Measurements from ENCODE around the gene MEIG1.
"Not testable (repeated sequence)": the region's sequence is repeated elsewhere in the genome, so short reads cannot be mapped to it uniquely, and the experiment has no call there.

MEIG1 gene

DNA sequence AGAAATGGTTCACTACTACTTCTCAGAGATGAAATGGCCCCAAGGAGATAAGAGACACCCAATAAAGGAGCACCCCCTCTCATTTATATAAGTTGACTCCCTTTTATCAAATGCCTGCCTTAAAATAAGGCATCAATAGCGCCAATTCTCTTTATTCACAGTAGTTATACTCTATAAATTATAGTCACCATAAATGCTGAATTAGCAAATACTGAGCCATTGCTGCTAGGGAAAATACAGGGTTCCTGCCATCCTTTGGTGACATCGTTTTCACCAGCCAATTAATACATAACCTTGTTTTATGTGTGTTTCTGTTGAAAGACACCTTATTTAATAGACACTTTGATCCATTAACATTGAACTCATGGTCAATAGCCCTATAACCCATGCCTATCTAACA lies 33.9 kb upstream of the MEIG1 start:
- TF ChIP-seq, protein P1, sequence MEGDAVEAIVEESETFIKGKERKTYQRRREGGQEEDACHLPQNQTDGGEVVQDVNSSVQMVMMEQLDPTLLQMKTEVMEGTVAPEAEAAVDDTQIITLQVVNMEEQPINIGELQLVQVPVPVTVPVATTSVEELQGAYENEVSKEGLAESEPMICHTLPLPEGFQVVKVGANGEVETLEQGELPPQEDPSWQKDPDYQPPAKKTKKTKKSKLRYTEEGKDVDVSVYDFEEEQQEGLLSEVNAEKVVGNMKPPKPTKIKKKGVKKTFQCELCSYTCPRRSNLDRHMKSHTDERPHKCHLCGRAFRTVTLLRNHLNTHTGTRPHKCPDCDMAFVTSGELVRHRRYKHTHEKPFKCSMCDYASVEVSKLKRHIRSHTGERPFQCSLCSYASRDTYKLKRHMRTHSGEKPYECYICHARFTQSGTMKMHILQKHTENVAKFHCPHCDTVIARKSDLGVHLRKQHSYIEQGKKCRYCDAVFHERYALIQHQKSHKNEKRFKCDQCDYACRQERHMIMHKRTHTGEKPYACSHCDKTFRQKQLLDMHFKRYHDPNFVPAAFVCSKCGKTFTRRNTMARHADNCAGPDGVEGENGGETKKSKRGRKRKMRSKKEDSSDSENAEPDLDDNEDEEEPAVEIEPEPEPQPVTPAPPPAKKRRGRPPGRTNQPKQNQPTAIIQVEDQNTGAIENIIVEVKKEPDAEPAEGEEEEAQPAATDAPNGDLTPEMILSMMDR (IDR thresholded peaks at IDR 0.05) = no peak
- no peak for TF ChIP-seq ZFX (IDR thresholded peaks at IDR 0.05; ENCODE audit: borderline replicate concordance)
- no peak overlapping the region for H3K27ac ChIP-seq

DNA sequence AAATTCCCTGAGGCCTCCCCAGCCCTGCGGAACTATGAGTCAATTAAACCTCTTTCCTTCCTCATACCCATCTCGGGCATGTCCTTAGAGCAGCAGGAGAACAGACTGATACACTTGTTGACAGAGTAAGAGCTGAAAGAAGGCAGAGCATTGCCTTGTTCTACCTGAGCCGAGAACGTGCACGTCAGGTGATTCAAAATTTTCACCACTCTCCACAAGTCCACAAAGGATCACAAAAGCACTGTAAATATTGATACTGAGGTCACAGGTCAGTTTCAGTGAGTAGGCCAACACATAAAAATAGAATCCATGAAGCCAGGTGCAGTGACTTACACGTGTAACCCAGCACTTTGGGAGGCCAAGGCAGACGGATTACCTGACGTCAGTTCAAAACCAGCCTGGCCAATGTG lies 33.1 kb upstream of the MEIG1 start:
- TF ChIP-seq ZFX (IDR thresholded peaks at IDR 0.05; ENCODE audit: borderline replicate concordance) = no peak
- TF ChIP-seq, protein P1 (IDR thresholded peaks at IDR 0.05) = no peak
- H3K27ac ChIP-seq = no peak overlapping the region

DNA sequence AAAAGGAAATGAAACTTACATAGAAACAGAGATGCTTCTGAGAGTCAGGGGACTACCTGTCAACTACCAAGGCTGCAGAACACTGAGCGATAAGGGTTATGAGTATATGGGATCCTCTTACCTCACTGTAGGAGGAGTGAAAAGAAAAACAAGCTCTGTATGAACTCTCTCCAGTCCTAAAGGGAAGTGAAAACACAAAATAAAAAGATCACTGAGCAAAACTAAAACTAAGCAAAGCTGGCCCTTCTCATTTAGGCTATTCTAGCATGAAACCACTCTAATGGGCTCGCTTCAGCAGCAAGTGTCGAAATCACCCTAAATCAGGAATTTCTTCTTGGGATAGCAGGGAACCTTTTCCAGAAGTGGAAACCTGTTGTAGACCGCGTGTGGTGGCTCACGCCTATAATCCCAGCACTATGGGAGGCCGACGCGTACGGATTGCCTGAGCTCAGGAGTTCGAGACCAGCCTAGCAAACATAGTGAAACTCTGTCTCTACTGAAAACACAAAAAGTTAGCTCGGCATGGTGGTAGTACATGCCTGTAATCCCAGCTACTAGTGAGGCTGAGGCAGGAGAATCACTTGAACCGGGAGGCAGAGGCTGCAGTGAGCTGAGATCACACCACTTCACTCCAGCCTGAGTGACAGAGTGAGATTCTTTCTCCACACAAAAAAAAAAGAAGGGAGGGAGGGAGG lies 32.3 kb upstream of the MEIG1 start:
- no peak overlapping the region for H3K27ac ChIP-seq
- TF ChIP-seq, protein P1 (IDR thresholded peaks at IDR 0.05) = no peak
- TF ChIP-seq ZFX (IDR thresholded peaks at IDR 0.05; ENCODE audit: borderline replicate concordance) = no peak

DNA sequence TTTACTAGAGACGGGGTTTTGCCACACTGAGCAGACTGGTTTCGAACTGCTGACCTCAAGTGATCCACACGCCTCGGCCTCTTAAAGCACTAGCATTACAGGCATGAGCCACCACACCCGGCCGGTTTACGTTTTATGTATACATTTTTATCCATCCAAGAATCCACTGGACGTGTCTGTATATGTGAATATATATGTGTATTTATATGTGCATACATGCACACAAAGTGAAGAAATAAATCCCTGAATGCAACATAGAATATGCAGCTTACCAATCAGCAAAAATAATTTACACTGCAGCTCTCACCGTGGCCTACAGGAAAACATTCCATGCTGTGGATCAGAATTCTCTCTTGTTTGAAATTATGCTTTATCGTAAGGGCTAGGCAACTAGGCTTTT lies 28.6 kb upstream of the MEIG1 start:
- no peak for TF ChIP-seq ZFX (IDR thresholded peaks at IDR 0.05; ENCODE audit: borderline replicate concordance)
- TF ChIP-seq, protein P1 (IDR thresholded peaks at IDR 0.05) = no peak
- H3K27ac ChIP-seq = no peak overlapping the region

DNA sequence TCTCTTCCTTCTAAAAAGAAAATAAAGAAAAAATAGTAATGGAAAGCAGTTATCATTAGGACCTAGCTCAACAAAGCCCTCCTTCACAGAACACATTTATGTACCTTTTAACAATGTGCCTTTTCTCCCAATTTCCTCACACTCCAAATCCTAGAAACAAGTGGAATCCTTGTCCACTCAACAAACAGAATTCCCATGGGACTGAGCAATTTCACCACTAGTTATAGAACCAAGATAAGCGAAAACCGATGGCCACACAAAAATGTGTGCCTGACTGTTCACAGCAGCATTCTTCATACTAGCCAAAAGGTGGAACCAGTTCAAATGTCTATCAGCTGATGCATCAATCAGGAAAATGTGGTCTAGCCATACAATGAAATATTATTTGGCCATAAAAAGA lies 22.6 kb upstream of the MEIG1 start:
- TF ChIP-seq, protein P1 (IDR thresholded peaks at IDR 0.05) = no peak
- TF ChIP-seq ZFX (IDR thresholded peaks at IDR 0.05; ENCODE audit: borderline replicate concordance) = no peak
- H3K27ac ChIP-seq = no peak overlapping the region

DNA sequence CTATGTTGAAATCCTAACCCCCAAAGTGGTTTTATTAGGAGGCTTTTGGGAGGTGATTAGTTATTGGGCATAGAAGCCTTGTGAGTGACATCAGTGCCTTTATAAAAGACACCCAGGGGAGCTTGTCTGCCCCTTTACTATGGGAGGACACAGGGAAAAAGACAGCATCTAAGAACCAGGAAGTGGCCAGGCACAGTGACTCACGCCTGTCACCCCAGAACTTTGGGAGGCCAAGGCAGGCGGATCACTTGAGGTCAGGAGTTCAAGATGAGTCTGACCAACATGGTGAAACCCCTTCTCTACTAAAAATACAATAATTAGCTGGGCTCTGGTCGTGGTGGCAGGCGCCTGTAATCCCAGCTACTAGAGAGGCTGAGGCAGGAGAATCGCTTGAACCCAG lies 20.2 kb upstream of the MEIG1 start:
- not testable (repeated sequence) for H3K27ac ChIP-seq

DNA sequence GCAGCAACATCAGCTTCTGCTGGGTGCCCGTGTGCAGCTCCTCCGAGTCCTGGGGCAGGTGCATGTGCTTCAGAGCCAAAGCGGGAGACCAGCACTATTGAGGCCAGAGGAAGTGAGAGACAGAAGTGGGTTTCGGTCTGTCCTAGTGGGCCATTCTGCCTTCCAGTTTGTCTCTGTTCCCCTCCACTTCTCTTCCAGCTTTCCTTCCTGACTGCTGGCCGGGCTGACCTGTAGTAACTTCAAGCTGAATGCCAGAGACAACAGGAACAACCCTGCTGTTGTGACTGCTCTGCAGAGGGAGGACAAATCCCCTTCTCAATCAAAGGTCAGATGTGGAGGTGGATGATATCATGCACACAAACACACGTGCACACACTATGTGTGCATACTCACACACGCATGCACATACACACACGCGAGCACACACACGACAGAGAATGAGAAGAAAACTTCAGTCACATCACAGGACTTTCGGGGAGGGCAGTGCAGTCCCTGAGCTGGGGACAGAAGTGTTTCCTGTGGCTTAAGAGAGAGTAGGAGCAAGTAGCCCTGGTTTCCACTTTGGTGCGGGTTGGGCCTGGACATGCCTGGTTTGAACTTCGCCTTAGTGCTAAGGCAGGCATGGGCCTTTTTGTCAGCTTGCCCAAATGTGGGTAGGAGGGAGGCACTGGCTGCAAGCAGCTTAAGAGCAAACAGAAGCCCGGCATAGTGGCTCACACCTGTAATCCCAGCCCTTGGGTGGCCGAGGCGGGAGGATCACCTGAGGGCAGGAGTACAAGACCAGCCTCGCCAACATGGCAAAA lies 16.8 kb upstream of the MEIG1 start:
- not testable (repeated sequence) for H3K27ac ChIP-seq

DNA sequence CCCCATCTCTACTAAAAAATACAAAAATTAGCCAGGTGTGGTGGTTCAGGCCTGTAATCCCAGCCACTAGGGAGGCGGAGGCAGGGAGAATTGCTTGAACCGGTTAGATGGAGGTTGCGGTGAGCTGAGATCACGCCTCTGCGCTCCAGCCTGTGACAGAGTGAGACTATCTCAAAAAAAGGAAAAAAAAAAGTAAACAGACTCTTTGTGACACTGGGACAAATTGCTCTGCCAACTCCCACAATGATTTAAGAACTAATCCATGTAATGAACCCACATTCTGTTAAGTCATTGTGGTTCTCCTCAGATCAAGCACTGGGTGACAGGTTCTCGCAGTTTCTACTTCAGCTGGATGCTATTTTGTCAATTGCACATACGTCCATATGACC lies 16.2 kb upstream of the MEIG1 start:
- H3K27ac ChIP-seq = not testable (repeated sequence)

DNA sequence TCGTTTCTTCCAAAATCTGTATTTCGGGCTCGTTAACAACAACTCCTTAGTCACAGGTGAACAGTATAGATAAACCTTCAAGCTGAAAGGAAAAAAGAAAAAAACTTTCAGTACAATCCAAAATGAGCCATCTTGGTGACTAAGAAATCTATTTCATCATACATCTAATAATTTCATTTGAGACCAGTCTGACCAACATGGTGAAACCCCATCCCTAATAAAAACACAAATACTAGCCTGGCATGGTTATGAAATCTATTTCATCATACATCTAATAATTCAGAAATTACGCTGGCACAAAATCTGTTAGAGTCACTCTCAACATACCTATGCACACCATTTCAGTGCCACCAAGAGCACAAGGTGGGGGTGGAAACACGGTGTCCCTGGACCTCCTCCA lies 14.1 kb upstream of the MEIG1 start:
- TF ChIP-seq, protein P1 (IDR thresholded peaks at IDR 0.05) = no peak
- no peak for TF ChIP-seq ZFX (IDR thresholded peaks at IDR 0.05; ENCODE audit: borderline replicate concordance)
- H3K27ac ChIP-seq = no peak overlapping the region

Measured in 22Rv1 (cell line).